H1 (cell line): Measurements from ENCODE around the gene KLHL28. TPM values are rescaled to one million over a fixed set of nuclear protein-coding genes. Genes with fewer than 3 reads are reported as not detected.

Source experiments
- CEBPB ChIP-seq: IDR thresholded peaks from 2 replicates; pipeline ENCODE4 v1.6.1; 2012; ENCODE audit warnings: low read depth, low read length
- HDAC6 ChIP-seq: IDR thresholded peaks from one replicate; pipeline ENCODE4 v1.7.1; 2012; ENCODE audit warnings: low read depth, mild to moderate bottlenecking, inconsistent platforms, low read length, moderate library complexity
- polyA plus RNA-seq, 7 experiments: library from polyadenylated mRNA; depleted of rRNA in 3 of 7; stranded (reverse) in 5 of 7; unstranded in 2 of 7; fragments of >200 nt in 5 of 7; fragments of 200-250 nt in 2 of 7; gene quantifications; 1 replicate in 5 of 7; 2 replicates in 1 of 7; 4 replicates in 1 of 7; pipeline versions ENCODE4 v1.2.1 to v1.2.3, GENCODE V29; 2011 to 2013; ENCODE audit warnings: missing spikeins in 2 of 7, mixed read lengths in 2 of 7
- total RNA-seq: library from RNA; stranded (reverse); fragmentation: NEBNext Ultra II Directional; extraction: Animal tissue kit (Norgen Biotek cat#: 25700); gene quantifications from 2 replicates; pipeline ENCODE4 v1.2.1, GENCODE V29; 2021
- TF ChIP-seq, protein P1 (sequence below): IDR thresholded peaks from 2 replicates; pipeline ENCODE4 v1.6.1; 2012; ENCODE audit warnings: low read length, inconsistent platforms
- TF ChIP-seq, protein P2 (sequence below): IDR thresholded peaks from 2 replicates; pipeline ENCODE4 v1.6.1; 2011; ENCODE audit warnings: low read depth, mild to moderate bottlenecking, low read length; ENCODE audit not compliant: insufficient read depth

The KLHL28 gene
- total and polyA plus RNA-seq, 2 of the 8 experiments (the other 6 are each of a cell fraction or from before 2014, with no cell fraction given) = 3.3 to 10.5 TPM

DNA sequence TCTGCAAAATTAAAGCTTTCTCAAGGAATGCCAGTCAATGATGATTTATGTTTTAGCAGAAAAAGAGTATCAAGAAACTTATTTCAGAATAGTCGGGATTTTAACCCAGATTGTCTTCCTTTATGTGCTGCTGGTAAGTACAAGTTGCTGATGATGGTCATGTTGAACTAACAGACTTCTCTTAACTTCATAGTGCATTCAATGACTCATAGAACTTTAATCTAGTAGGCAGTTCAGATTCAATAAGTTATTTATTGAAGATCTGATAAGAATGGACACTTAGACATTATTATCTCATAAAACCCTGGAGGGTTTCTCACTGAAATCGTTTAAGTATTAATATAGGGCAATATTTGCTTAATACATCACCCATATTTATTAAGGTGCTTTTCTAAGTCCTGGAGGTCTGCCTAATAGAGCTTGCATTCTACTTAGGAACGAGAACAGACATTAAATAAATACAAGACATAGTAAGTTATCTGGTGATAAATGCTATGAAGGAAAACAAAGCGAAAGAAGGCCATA lies 34.1 kb upstream of the KLHL28 start (continued):
- TF ChIP-seq, protein P1, sequence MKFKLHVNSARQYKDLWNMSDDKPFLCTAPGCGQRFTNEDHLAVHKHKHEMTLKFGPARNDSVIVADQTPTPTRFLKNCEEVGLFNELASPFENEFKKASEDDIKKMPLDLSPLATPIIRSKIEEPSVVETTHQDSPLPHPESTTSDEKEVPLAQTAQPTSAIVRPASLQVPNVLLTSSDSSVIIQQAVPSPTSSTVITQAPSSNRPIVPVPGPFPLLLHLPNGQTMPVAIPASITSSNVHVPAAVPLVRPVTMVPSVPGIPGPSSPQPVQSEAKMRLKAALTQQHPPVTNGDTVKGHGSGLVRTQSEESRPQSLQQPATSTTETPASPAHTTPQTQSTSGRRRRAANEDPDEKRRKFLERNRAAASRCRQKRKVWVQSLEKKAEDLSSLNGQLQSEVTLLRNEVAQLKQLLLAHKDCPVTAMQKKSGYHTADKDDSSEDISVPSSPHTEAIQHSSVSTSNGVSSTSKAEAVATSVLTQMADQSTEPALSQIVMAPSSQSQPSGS = no peak
- TF ChIP-seq, protein P2, sequence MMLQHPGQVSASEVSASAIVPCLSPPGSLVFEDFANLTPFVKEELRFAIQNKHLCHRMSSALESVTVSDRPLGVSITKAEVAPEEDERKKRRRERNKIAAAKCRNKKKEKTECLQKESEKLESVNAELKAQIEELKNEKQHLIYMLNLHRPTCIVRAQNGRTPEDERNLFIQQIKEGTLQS = no peak
- no peak for TF ChIP-seq HDAC6
- TF ChIP-seq CEBPB = no peak
